ENCODE results near the gene ETHE1. TPM values are rescaled to one million over a fixed set of nuclear protein-coding genes. Genes with fewer than 3 reads are reported as not detected.

ETHE1 gene
- total RNA-seq, 3 donors from 2014 or later: 235 to 713 (median 450) TPM

DNA sequence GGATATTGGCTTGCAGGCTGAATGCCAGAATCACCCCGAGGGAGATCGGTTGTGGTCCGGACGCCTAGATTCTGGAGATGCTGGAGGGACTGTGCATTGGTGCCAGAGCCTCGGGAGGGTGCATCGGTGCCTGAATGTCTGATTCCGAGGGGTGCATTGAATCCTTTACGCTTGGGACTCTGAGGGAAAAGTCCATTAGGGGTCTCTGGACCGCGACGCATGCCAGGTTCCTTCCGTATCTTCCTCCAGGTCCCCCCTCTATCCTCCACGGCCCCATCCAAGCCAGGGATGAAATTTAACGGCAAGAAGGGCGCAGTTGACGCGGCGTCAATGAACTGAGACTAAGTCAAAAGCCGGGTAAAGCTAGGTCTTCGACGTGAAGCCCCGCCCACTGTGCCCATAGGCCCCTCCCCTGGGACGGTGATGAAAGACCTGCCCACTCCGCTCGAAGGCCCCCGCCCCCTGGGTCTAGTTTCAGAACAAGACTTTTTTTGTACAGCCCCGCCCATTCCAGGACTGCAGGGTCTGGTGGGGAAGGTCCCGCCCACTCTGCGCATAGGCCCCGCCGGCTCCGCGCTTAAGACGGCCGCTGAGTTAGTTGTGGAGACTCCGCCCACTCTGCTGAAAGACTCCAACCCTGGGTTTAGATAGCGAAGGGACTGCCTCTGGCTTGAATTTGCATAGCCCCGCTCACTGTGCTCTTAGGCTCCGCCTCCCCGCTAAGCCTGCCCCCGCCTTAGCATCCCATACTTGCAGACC is 6.7 kb upstream of the ETHE1 start:
- Histone ChIP-seq H3K36me3 (ENCODE audit: low read depth) (no peaks in the 10 kb centered on the region), H3K4me1 (ENCODE audit: low read depth) (peaks cover 31% of the 10 kb centered on the region), H3K4me3 (peak overlapping the region; percentile 21), H3K9me3 (no peaks in the 10 kb centered on the region)
- peak; percentile 83 for ATAC-seq
- TF ChIP-seq, protein P1, sequence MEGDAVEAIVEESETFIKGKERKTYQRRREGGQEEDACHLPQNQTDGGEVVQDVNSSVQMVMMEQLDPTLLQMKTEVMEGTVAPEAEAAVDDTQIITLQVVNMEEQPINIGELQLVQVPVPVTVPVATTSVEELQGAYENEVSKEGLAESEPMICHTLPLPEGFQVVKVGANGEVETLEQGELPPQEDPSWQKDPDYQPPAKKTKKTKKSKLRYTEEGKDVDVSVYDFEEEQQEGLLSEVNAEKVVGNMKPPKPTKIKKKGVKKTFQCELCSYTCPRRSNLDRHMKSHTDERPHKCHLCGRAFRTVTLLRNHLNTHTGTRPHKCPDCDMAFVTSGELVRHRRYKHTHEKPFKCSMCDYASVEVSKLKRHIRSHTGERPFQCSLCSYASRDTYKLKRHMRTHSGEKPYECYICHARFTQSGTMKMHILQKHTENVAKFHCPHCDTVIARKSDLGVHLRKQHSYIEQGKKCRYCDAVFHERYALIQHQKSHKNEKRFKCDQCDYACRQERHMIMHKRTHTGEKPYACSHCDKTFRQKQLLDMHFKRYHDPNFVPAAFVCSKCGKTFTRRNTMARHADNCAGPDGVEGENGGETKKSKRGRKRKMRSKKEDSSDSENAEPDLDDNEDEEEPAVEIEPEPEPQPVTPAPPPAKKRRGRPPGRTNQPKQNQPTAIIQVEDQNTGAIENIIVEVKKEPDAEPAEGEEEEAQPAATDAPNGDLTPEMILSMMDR (IDR thresholded peaks at IDR 0.05): no peak
- DNase-seq: peak; percentile 98 to 100 (median 99)
- intact Hi-C loops (cut with DNase I, micrococcal nuclease): loop anchor here (2.0 to 10.0 kb wide), 2 partner anchors 61 to 121 kb away; no protein-coding TSS in a partner anchor

DNA sequence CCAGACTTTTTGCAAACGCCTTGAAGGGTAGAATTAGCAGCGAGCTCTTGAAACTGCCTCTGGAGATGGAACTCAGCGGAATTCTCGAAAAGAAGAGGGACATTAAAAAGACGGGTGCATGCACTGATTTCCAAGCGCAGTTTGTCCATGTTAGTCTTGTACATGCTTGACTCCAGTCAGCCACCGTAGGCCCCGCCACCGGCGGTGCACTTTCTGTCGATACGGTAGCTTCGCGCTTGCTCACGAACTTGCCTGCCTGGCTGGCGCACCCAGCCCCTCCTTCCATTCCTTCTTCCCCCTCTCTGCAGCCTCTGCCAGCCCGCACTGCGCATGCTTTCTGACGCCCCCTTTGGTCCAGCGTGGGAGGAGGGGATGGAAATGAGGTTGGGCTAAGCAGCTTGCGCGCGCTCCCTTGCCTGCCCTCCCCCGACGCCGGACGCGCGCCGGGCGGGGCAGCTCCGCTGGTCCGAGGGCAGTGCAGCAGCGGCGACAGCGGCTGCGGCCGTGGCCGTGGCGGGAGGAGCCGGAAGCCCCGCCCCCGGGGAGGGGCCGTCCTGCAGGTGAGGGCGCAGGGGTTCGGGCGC is 6.1 kb upstream of the ETHE1 start, which contains the start of gene ZNF575:
Gene ZNF575, plus strand, starts transcription at position 227 of the 584 bp plus-strand sequence. CDS start 1,235 bp downstream, outside the sequence.
- peak; percentile 82 for ATAC-seq

DNA sequence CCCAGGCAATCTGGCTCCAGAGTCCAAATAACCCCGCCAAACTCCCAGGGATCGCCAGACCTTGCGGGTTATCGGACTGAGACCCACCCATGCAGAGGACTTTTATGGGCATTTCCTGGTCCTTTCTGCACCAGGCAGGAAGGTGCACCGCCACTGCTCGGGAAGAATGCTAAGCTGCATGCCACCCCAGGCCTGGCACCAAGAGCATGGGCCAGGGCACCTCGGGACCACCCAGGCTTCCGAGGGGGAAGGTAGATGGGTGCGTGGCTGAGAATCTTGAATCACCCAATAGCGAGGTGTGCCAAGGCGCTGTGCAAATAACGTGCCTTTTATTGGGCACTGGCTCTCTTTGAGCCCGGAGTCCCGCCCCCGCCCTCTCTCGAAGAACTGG is 5.6 kb upstream of the ETHE1 start:
- peak; percentile 51 for ATAC-seq
- TF ChIP-seq, protein P1 (IDR thresholded peaks at IDR 0.05): no peak
- no peaks in the 10 kb centered on the region for H3K9me3 ChIP-seq

More for the DNA sequence above, 6.1 kb upstream of the ETHE1 start, which contains the start of gene ZNF575:
- intact Hi-C loops (cut with DNase I, micrococcal nuclease): loop anchor here in 1 of 2 donors (10.0 kb wide), 1 partner anchor 122 kb away; no protein-coding TSS in a partner anchor
- Histone ChIP-seq H3K4me1 (ENCODE audit: low read depth) (peaks cover 31% of the 10 kb centered on the region), H3K36me3 (ENCODE audit: low read depth) (no peaks in the 10 kb centered on the region), H3K9me3 (no peaks in the 10 kb centered on the region), H3K4me3 (peak within 1 kb of the TSS; percentile 21)
- peak; percentile 92 to 94 (median 94) for DNase-seq
- TF ChIP-seq, protein P1 (IDR thresholded peaks at IDR 0.05): no peak

DNA sequence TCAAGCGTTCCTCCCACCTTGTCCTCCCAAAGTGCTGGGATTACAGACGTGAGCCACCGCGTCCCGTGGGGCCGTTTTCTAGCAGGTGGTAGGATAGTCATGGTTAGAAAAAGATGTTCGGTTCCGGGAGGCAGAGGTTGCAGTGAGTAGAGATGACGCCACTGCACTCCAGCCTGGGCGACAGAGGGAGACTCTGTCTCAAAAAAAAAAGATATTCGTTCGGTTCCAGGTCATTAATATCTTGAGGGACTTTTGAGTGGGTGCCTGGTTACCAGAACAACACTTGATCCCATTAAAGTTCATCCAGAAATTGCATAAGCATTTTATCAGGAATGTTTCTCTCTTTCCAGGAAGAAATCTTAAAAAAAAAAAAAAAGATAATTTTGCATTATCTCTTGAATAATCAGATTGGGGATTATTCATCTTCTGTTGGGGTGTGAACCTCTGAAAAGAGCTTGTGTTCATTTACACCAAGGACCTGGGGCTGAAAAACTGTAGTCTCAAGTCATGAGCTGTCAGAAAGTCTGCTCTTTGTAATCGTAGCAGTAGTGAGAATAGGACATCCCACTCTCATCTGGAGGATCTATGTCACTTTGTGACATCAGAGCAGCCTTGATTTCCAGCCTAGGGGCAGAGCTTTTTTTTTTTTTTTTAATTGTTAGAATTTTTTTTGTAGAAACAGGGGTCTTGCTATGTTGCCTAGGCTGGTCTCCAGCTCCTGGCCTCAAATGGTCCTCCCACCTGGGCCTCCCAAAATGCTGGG is 1.0 kb upstream of the ETHE1 start:
- Histone ChIP-seq H3K9me3 (no peaks in the 10 kb centered on the region), H3K4me3 (no peak overlapping the region), H3K4me1 (ENCODE audit: low read depth) (peaks cover 56% of the 10 kb centered on the region), H3K36me3 (ENCODE audit: low read depth) (no peaks in the 10 kb centered on the region)
- peak in 2 of 3 donors; percentile 52 to 57 for DNase-seq
- intact Hi-C loops (cut with DNase I, micrococcal nuclease): no loop called here
- TF ChIP-seq, protein P1 (IDR thresholded peaks at IDR 0.05): no peak
- ATAC-seq: no peak

More for the DNA sequence above, 5.6 kb upstream of the ETHE1 start:
- peaks cover 31% of the 10 kb centered on the region for H3K4me1 ChIP-seq (ENCODE audit: low read depth)
- DNase-seq: peak; percentile 81 to 83 (median 83)
- intact Hi-C loops (cut with DNase I, micrococcal nuclease): loop anchor here in 1 of 2 donors (10.0 kb wide), 1 partner anchor 122 kb away; no protein-coding TSS in a partner anchor
- no peaks in the 10 kb centered on the region for H3K36me3 ChIP-seq (ENCODE audit: low read depth)
- H3K4me3 ChIP-seq: no peak overlapping the region
